HepG2 (cell line): ENCODE measurements around the gene RASSF7. TPM values are rescaled to one million over a fixed set of nuclear protein-coding genes. Genes with fewer than 3 reads are reported as not detected.

Source experiments
- BRD4 ChIP-seq: sonication (generic); formaldehyde crosslinking; IDR thresholded peaks from 2 replicates; pipeline ENCODE4 v1.4.0; 2020; ENCODE audit warnings: missing genetic modification reagents
- CBX2 ChIP-seq, 2 experiments: fragments of 200-600 bp in 1 of 2; sonication (generic); formaldehyde crosslinking in 1 of 2; IDR thresholded peaks; 2 replicates each; pipeline versions ENCODE4 v1.7.0 to v1.8.1; 2018 to 2022; ENCODE audit warnings: low read depth in 2 of 2, low read length in 1 of 2, mild to moderate bottlenecking in 1 of 2, missing genetic modification reagents in 1 of 2
- GMEB1 ChIP-seq: sonication (generic); formaldehyde crosslinking; IDR thresholded peaks from 2 replicates; pipeline ENCODE4 v1.5.1; 2020; ENCODE audit warnings: missing genetic modification reagents, mild to moderate bottlenecking, borderline replicate concordance
- HDAC6 ChIP-seq: fragments of 200-600 bp; sonication (generic); IDR thresholded peaks from 2 replicates; pipeline ENCODE4 v1.7.0; 2017; ENCODE audit warnings: mild to moderate bottlenecking, antibody characterized with exemption, low read length, low read depth
- HINFP ChIP-seq: sonication (generic); formaldehyde crosslinking; IDR thresholded peaks from 2 replicates; pipeline ENCODE4 v1.4.0; 2020; ENCODE audit warnings: low read depth, mild to moderate bottlenecking, missing genetic modification reagents
- IRX3 ChIP-seq: sonication (generic); formaldehyde crosslinking; IDR thresholded peaks from 2 replicates; pipeline ENCODE4 v1.8.1; 2023; ENCODE audit warnings: mild to moderate bottlenecking, low read depth, missing genetic modification reagents, borderline replicate concordance
- JARID2 ChIP-seq: sonication (generic); formaldehyde crosslinking; IDR thresholded peaks from 2 replicates; pipeline ENCODE4 v1.8.1; 2023; ENCODE audit warnings: missing genetic modification reagents, inconsistent platforms; ENCODE audit not compliant: insufficient replicate concordance
- LBX2 ChIP-seq: sonication (generic); formaldehyde crosslinking; IDR thresholded peaks from 2 replicates; pipeline ENCODE4 v1.5.0; 2020; ENCODE audit warnings: missing genetic modification reagents, mild to moderate bottlenecking, borderline replicate concordance
- MTA1 ChIP-seq: sonication (generic); formaldehyde crosslinking; IDR thresholded peaks from 2 replicates; pipeline ENCODE4 v1.4.0; 2020; ENCODE audit warnings: missing genetic modification reagents, mild to moderate bottlenecking, borderline replicate concordance
- PCBP1 ChIP-seq: fragments of 200-400 bp; formaldehyde crosslinking; IDR thresholded peaks from 2 replicates; pipeline ENCODE4 v1.6.1; 2017; ENCODE audit warnings: mild to moderate bottlenecking, low read depth, low read length, borderline replicate concordance
- RBFOX2 ChIP-seq: fragments of 200-400 bp; formaldehyde crosslinking; IDR thresholded peaks from 2 replicates; pipeline ENCODE4 v1.6.1; 2017; ENCODE audit warnings: low read depth, mild to moderate bottlenecking, low read length
- SALL1 ChIP-seq: sonication (generic); formaldehyde crosslinking; IDR thresholded peaks from 2 replicates; pipeline ENCODE4 v1.8.0; 2022; ENCODE audit warnings: mild to moderate bottlenecking, missing genetic modification reagents
- SAP130 ChIP-seq: IDR thresholded peaks from 2 replicates; pipeline ENCODE4 v1.6.1; 2016; ENCODE audit warnings: low read depth
- SKI ChIP-seq: fragments of 450-650 bp; IDR thresholded peaks from one replicate; pipeline ENCODE4 v1.6.1; 2018; ENCODE audit warnings: mild to moderate bottlenecking; ENCODE audit not compliant: partially characterized antibody
- ZGPAT ChIP-seq: IDR thresholded peaks from 2 replicates; pipeline ENCODE4 v1.6.1; 2016; ENCODE audit warnings: mild to moderate bottlenecking
- ZNF253 ChIP-seq: sonication (generic); formaldehyde crosslinking; IDR thresholded peaks from 2 replicates; pipeline ENCODE4 v1.8.0; 2022; ENCODE audit warnings: mild to moderate bottlenecking, missing genetic modification reagents, borderline replicate concordance
- ZNF646 ChIP-seq: sonication (generic); formaldehyde crosslinking; IDR thresholded peaks from 2 replicates; pipeline ENCODE4 v1.9.0; 2021; ENCODE audit warnings: mild to moderate bottlenecking, missing genetic modification reagents
- ZNF788 ChIP-seq: sonication (generic); formaldehyde crosslinking; IDR thresholded peaks from 2 replicates; pipeline ENCODE4 v1.5.0; 2020; ENCODE audit warnings: mild to moderate bottlenecking, missing genetic modification reagents, borderline replicate concordance
- polyA plus RNA-seq, 8 experiments: library from polyadenylated mRNA; depleted of rRNA in 3 of 8; stranded (reverse) in 7 of 8; unstranded in 1 of 8; fragments of >200 nt; fragmentation: Illumina TruSeq in 4 of 8; extraction: Trizol in 4 of 8; gene quantifications; 2 replicates each; pipeline versions ENCODE4 v1.2.1 to v1.2.3, GENCODE V29; 2011 to 2016; ENCODE audit warnings: low read depth in 4 of 8, missing spikeins in 1 of 8, mixed read lengths in 1 of 8; ENCODE audit not compliant: insufficient read depth in 1 of 8
- total RNA-seq, 5 experiments: library from RNA; depleted of rRNA; stranded (reverse); fragments of >200 nt; fragmentation: Illumina TruSeq; extraction: Trizol; gene quantifications; 2 replicates each; pipeline ENCODE4 v1.2.3, GENCODE V29; 2016; ENCODE audit warnings: low read depth in 1 of 5

RASSF7 gene
- total and polyA plus RNA-seq, 2 of the 13 experiments (the other 11 are each of a cell fraction or from before 2014, with no cell fraction given): 20.2 to 28.6 TPM

GRCh38 chr11:587978-588380 lies 27.2 kb downstream of the RASSF7 start (continued):
- TF ChIP-seq ZNF646 (CRISPR knock-in tag) (no peak), HINFP (CRISPR knock-in tag) (no peak), LBX2 (CRISPR knock-in tag) (no peak), IRX3 (CRISPR knock-in tag) (no peak), SALL1 (CRISPR knock-in tag) (peak; percentile 89), CBX2 (IDR thresholded peaks at IDR 0.05; ENCODE audit: low read depth, low read length) (no peak), CBX2 (CRISPR knock-in tag; IDR thresholded peaks at IDR 0.05; ENCODE audit: low read depth) (no peak), ZNF788 (CRISPR knock-in tag) (peak; percentile 78; the same call in 1 of the 2 replicates), HDAC6 (no peak), ZNF253 (CRISPR knock-in tag) (no peak), PCBP1 (no peak), GMEB1 (CRISPR knock-in tag) (0 out of 2 replicates have a peak, but pooled peaks have one; percentile 24), SAP130 (CRISPR knock-in tag) (peak; percentile 94), BRD4 (no peak), JARID2 (CRISPR knock-in tag) (no peak), RBFOX2 (no peak), ZGPAT (peak; percentile 85), SKI (peak; percentile 84), MTA1 (no peak)
